IMR-90 (cell line): ENCODE data around the gene WDTC1.

ENCODE experiments used
- CEBPB ChIP-seq: IDR thresholded peaks from 2 replicates; pipeline ENCODE4 v1.6.1; 2012; ENCODE audit warnings: low read depth, low read length, improper control_type of control experiment
- CHD1 ChIP-seq: IDR thresholded peaks from 2 replicates; pipeline ENCODE4 v1.6.1; 2012; ENCODE audit warnings: low read depth, low read length, improper control_type of control experiment
- CTCF ChIP-seq: conservative IDR thresholded peaks from 2 replicates; pipeline ENCODE4 v1.5.1; 2012; ENCODE audit warnings: mild to moderate bottlenecking, low read depth, low read length, improper control_type of control experiment
- MXI1 ChIP-seq: IDR thresholded peaks from 2 replicates; pipeline ENCODE4 v1.6.1; 2012; ENCODE audit warnings: low read depth, mild to moderate bottlenecking, low read length, moderate library complexity, borderline replicate concordance
- RCOR1 ChIP-seq: IDR thresholded peaks from 2 replicates; pipeline ENCODE4 v1.6.1; 2012; ENCODE audit warnings: mild to moderate bottlenecking, low read length, improper control_type of control experiment; ENCODE audit not compliant: insufficient replicate concordance
- RFX5 ChIP-seq: IDR thresholded peaks from 2 replicates; pipeline ENCODE4 v1.8.0; 2012; ENCODE audit warnings: low read depth, mild to moderate bottlenecking, low read length, moderate library complexity

GRCh38 chr1:27218736-27219135 is 15.7 kb upstream of the WDTC1 start:
- no peak for TF ChIP-seq CTCF
- TF ChIP-seq RFX5, result no peak
- TF ChIP-seq MXI1, result no peak
- TF ChIP-seq CEBPB, result no peak
- TF ChIP-seq RCOR1, result no peak
- no peak for TF ChIP-seq CHD1
